Mononuclear cell (primary cell): ENCODE results near the gene EPHB1. TPM values are rescaled to one million over a fixed set of nuclear protein-coding genes. Genes with fewer than 3 reads are reported as not detected.

Source experiments
- H3K27me3 ChIP-seq: 2 replicates; pipeline ENCODE4 v1.6.0; 2011; ENCODE audit warnings: low read length, control low read depth; ENCODE audit not compliant: insufficient read depth
- H3K4me1 ChIP-seq: 2 replicates; pipeline ENCODE4 v1.5.1; 2011; ENCODE audit warnings: mild to moderate bottlenecking, low read length, control low read depth; ENCODE audit not compliant: insufficient read depth
- H3K4me3 ChIP-seq: 2 replicates; pipeline ENCODE4 v1.5.1; 2011; ENCODE audit warnings: mild to moderate bottlenecking, low read length, moderate library complexity
- H3K9me3 ChIP-seq: 2 replicates; pipeline ENCODE4 v1.5.1; 2011; ENCODE audit warnings: low read depth, mild to moderate bottlenecking, control low read depth, low read length
- total RNA-seq: library from RNA; depleted of rRNA; stranded (reverse); fragments of >200 nt; gene quantifications from one replicate; pipeline ENCODE4 v1.2.3, GENCODE V29; 2012

Gene EPHB1
- total RNA-seq, 1 donor, result 0.63 TPM

DNA sequence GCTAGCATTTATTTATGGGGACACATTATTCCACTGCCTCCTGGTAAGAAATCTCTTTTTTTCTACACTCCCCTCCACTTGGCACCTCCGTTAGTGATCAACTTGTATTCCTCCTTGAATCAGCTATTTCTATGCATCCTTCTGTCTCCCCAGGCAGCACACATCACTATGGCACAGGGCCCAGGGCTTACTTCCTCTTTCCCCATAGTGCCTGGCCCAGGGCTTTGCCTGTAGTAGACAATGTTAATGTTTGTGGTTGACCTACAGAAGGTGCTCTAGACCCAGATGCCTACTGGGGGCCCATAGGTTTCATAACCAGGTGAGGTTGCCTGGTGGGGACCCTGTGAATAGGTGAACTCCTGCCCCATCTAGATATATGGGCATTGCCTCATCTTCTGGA lies 44.9 kb downstream of the EPHB1 start:
- Histone ChIP-seq H3K9me3 (no peaks in the 10 kb centered on the region), H3K4me3 (no peak overlapping the region), H3K4me1 (no peaks in the 10 kb centered on the region), H3K27me3 (no peaks in the 10 kb centered on the region)

DNA sequence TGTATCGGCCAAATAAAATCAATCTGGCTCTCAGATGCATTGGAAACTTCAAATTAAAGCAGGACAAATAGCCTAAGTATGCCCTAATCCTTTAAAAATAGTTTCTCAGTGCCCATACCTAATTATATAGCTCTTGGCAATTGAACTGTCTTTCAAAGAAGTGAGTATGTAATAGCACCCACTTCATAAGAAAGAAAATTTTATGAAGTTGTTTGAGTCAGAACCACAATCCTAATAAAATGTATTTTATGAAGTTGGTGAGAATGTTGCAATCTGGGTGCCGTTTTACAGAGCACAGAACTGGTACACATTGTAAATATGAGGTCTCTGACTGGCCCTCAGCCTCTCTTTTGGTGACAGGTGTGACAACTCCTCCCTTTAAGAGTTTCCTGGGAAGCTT lies 45.4 kb downstream of the EPHB1 start:
- no peaks in the 10 kb centered on the region for H3K9me3 ChIP-seq
- H3K4me3 ChIP-seq, result no peak overlapping the region
- no peaks in the 10 kb centered on the region for H3K27me3 ChIP-seq

DNA sequence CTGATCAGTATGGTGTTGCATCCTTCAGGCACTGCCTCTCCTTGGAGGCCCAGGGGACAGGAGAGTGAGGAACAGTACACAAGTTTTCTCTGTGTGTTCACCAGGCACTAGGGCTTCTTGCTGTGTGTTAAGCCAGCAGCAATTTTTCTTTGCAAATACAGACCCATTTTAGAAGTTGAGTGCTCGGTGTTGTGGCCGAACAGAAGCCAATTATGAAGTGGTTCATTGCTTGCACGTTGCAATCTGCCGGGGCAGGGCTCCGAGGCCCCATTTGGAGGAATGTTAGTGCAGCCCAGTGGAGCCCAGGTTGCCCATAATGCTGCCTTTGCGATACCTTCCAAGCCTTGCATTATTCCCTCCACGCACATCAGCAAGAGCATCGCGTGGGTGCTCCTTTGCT lies 51.0 kb downstream of the EPHB1 start:
- Histone ChIP-seq H3K9me3 (no peaks in the 10 kb centered on the region), H3K4me1 (peaks cover 4% of the 10 kb centered on the region), H3K4me3 (no peak overlapping the region), H3K27me3 (no peaks in the 10 kb centered on the region)

More for the DNA sequence above, 45.4 kb downstream of the EPHB1 start:
- no peaks in the 10 kb centered on the region for H3K4me1 ChIP-seq

DNA sequence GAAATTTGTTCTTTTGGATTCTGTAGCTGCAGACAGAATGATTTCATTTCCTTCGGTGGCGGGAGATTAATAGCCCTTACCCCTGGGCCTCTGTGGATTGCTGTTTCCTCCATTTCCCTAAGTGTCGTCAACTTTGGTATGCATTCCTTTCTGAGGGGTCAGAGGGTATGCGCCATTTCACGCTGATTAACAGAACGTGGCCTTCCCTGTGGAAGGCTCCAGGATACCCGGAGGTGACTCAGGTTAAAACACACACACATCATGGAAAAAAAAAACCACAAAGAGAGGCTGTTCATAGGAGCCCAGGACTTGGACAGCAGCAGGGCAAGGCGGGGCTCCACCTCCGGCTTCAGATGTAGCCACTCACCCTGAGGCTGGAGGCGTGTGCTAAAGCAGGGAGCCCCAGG lies 51.9 kb downstream of the EPHB1 start:
- H3K9me3 ChIP-seq, result no peaks in the 10 kb centered on the region
- no peak overlapping the region for H3K4me3 ChIP-seq
- H3K27me3 ChIP-seq, result no peaks in the 10 kb centered on the region
- peaks cover 11% of the 10 kb centered on the region for H3K4me1 ChIP-seq

DNA sequence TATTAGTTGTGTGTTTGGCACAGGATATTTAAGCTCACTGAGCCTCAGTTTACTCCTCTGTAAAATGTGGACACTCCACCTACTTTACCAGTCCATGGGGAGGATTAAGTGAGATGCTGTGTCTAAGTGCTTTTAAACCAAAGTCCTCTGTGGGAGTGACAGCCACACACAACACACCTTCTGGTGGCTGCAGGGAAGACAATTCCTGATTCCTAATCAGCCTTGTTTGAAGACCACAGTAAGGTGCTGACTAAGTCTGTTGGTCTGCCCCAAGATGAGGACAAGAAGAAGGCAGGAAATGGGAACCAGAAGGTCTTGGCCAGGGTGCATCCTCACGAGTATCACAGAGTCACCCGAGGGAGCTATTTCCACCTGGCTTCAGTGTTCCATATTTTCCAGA lies 52.3 kb downstream of the EPHB1 start:
- Histone ChIP-seq H3K4me1 (peaks cover 15% of the 10 kb centered on the region), H3K9me3 (no peaks in the 10 kb centered on the region), H3K27me3 (no peaks in the 10 kb centered on the region), H3K4me3 (no peak overlapping the region)

DNA sequence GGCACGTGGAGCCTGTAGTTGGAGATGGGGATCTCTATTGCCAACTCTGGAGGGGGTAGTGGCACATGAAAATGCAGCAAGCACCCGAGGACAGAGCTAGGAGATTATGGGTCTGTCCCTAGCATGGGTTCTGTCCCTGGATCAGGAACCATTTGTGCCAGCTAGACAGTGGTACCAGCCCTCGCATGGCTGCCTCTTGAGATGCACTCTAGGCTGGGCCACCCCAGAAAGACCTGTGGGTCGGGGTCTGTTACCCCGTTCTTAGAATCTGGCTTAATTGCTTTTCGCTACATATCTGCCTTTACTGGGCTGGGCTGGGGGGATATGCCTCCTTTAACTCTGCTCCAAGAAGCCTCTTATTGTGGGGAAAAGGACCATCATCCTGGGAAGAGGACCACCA lies 54.5 kb downstream of the EPHB1 start:
- H3K4me1 ChIP-seq, result peaks cover 37% of the 10 kb centered on the region
- no peaks in the 10 kb centered on the region for H3K9me3 ChIP-seq

DNA sequence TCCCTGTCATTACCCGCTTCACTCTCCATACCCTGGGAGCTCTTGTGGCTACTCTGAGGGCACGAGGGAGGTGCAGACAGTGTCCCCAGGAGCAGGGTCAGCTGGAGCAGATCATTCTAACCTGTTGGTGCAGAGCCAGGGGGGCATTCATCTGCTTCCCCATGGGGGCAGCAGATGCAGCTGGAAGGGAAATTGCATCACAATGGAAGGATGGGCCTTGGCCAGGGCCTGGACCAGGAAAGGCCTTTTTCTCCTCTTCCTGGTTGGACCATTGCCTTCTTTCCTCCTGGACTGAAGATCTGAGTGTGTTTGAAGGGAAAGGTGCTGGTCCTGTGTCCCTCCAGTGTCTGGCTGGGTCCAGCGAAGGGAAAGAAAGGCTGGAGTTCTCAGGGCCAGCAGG lies 55.7 kb downstream of the EPHB1 start:
- Histone ChIP-seq H3K4me3 (no peak overlapping the region), H3K9me3 (no peaks in the 10 kb centered on the region), H3K27me3 (no peaks in the 10 kb centered on the region), H3K4me1 (peaks cover 37% of the 10 kb centered on the region)

More for the DNA sequence above, 54.5 kb downstream of the EPHB1 start:
- no peak overlapping the region for H3K4me3 ChIP-seq
- H3K27me3 ChIP-seq, result no peaks in the 10 kb centered on the region

DNA sequence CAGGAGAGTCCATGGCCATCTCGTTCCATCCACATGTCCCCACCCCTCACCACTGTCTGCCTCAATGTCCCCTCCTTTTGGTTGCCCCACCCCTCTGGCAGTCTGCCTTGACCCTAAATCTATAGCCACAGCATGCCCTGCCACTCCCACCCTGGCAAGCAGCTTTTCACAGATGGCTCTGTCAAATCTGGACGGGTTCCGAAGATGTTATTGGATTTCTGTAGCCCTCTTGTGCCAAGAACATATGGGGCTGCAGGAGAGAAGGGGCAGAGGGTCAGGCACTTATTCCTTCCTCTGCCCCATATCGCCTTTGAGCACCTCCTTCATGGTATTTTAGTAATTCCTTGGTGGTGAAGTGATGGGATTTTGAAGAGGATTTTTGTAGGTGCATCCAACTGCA lies 57.1 kb downstream of the EPHB1 start:
- Histone ChIP-seq H3K27me3 (no peaks in the 10 kb centered on the region), H3K9me3 (no peaks in the 10 kb centered on the region), H3K4me1 (peaks cover 37% of the 10 kb centered on the region), H3K4me3 (no peak overlapping the region)

DNA sequence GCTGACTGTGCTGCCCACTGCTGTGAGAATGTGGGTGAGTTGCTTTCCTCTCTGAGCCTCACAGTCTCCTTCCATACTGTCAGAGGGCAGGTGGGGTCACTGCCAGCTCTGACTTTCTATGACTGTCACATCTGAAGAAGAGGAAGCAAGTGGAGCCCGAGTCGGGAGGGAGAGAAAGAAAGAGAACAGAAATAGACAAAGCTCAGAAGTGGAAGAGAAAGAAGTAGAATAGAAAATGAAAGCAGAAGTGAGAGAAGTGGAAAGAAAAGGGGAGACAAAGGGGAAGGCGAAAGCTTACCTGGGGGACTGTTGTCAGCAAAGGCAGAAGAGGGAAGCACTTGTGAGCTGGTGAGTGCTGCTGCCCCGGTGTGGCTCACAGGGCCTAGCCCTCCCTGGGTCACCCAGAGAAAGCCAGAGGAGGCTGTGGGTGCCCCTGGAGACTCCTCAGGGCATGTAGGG lies 57.9 kb downstream of the EPHB1 start:
- H3K4me3 ChIP-seq, result no peak overlapping the region

DNA sequence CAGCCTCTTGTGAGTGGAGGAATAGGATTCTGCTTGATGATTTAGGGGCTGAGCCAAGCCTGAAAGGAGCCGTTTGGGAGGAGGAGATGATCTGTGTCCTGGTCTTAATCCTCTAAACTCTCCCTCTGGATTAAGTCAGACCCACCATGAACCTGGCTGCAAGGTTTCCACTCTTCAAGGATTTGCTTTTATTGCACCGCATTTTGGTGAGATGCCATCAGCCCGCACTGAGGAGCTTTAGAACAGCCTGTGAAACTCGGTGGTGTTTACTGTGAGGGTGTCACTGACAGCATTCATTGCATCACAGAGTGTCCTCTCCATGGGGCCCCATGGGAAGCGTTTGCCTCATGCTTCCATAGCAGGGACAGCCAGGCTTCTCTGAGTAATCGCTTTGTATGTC lies 59.2 kb downstream of the EPHB1 start:
- H3K4me1 ChIP-seq, result peaks cover 37% of the 10 kb centered on the region
- no peaks in the 10 kb centered on the region for H3K9me3 ChIP-seq

More for the DNA sequence above, 57.9 kb downstream of the EPHB1 start:
- peaks cover 37% of the 10 kb centered on the region for H3K4me1 ChIP-seq
- no peaks in the 10 kb centered on the region for H3K9me3 ChIP-seq
- no peaks in the 10 kb centered on the region for H3K27me3 ChIP-seq

DNA sequence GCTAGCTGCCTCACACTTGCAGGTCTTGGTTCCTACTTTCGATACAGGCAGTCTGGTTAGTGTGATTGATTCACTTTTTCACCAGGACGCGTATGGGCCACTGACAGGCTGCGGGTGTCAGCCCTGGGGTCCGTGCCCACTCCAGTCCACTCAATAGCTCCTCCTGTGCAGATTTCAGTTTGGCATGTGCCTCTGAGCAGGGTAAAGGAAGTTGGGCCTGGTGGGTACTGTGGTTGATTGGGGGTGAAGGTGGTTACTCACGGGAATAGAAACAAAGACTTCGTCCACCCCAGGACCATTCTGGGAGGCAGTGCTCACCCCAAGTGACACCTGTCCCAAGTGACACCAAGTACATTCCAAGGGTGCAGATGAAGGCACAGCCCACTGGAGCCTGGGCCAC lies 62.3 kb downstream of the EPHB1 start:
- peaks cover 22% of the 10 kb centered on the region for H3K4me1 ChIP-seq
- no peak overlapping the region for H3K4me3 ChIP-seq
- no peaks in the 10 kb centered on the region for H3K9me3 ChIP-seq
- H3K27me3 ChIP-seq, result no peaks in the 10 kb centered on the region

More for the DNA sequence above, 59.2 kb downstream of the EPHB1 start:
- H3K4me3 ChIP-seq, result no peak overlapping the region
- no peaks in the 10 kb centered on the region for H3K27me3 ChIP-seq

DNA sequence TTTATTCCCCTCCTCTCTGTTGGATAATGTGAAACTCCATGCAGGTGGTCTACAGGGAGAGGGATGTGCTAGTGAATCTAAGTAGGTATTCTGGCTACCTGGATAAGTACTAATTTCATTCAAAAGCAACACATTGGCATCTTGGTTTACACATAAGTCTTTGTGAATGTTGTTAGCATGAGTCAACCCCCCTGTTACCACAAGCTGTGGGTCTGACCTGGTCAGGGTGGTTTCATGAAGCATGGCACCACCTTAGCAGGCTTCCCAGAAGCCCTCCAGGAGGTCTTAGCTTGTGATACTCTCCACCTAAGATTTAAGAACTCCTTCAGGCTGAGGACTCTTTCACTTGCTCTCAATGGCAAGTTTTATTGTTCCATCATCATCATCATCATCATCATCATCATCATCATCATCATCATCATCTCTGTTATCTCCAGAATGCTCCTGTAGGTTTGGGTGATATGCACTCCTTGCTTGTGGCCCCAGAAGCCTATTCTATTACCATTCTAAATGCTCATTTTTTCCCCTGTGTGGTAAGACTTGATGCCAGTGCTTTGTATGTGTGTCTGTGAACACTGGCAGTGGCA lies 62.8 kb downstream of the EPHB1 start:
- no peaks in the 10 kb centered on the region for H3K9me3 ChIP-seq
- no peaks in the 10 kb centered on the region for H3K27me3 ChIP-seq
- peaks cover 17% of the 10 kb centered on the region for H3K4me1 ChIP-seq
- no peak overlapping the region for H3K4me3 ChIP-seq

DNA sequence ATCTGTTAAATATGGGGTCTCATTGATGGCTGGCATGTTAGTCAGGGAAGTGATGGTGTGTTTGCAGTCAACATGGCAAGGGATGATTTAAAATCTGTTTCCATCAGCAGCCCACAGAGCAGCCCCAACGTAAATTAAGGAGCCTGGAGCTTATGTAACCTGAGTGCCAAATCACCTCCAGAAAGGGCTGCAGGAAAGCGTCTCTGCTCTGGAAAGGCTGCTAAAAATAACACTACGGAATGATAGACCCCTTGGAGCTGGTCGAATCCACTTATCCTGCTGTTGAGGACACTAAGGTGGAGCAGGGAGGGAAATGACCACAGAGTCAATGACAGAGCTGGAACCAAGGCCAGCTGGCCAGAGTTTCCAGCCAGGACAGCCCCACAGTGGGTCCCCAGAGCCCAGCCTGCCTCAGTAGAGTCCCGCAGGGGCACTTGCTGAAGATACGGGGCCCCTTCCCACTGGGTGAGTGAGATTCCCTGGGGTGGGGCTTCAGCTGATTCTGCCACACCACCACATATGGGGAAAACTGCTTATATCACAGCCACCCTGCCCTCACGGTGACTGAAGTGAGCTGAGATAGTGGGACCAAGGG lies 63.5 kb downstream of the EPHB1 start:
- no peaks in the 10 kb centered on the region for H3K27me3 ChIP-seq
- no peaks in the 10 kb centered on the region for H3K9me3 ChIP-seq
- peaks cover 10% of the 10 kb centered on the region for H3K4me1 ChIP-seq
- no peak overlapping the region for H3K4me3 ChIP-seq

DNA sequence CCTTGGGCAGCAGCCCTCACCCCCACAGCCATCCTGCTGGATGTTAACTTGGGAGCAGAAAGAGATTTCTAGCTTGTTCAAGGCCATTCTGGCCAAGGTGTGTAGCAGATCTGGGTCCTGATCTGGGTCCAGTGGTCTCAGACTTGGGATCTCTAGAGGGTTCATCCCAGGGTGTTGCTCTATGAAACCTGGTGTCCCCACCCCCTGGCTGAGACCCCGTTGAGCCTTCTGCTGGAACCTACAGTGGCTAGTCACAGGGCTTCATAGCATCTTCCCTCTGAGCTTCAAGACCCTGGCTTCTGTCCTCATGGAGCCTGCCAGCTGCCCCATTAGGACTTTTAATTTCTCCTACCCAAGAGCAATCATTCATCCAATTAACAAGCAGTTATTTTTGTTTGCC lies 64.3 kb downstream of the EPHB1 start:
- Histone ChIP-seq H3K27me3 (no peaks in the 10 kb centered on the region), H3K4me3 (no peak overlapping the region), H3K9me3 (no peaks in the 10 kb centered on the region), H3K4me1 (peaks cover 8% of the 10 kb centered on the region)

DNA sequence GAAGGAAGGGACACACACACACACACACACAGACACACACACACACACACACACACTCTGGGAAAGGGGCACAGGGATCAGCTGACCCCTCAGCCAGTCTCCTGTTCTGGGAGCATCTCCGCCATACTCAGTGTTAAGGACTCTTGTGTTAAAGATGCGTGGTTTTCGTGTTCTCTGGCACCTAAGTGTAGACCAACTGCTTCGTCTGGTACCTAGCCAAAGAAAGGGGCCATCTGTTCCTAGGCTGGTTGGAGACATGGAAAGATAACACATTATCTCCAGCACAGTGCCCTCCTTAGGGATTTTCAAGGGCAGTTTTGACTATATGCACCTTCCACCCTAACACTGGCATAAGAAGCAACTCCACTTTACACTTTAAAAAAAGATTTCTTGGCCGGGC lies 65.1 kb downstream of the EPHB1 start:
- Histone ChIP-seq H3K4me1 (peaks cover 12% of the 10 kb centered on the region), H3K9me3 (no peaks in the 10 kb centered on the region), H3K27me3 (no peaks in the 10 kb centered on the region), H3K4me3 (no peak overlapping the region)

DNA sequence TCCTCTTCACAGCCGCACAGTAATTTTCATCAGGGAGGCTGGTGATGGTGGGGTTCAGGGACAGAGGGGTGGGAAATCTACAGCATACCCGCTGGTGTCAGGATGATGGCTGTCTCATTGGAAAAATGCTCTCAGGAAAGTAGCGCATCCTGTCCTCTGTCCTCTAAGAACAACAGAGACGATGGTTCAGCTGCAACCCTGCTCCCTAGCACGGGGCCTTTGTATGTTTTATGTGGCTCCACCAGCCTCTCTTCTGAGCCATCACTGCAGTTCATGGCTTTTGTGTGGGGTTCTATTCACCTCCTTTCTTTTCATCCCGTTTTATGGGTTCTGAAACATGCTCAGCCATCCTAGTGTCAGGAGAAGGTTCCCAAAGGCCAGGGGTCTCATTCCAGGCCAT lies 68.9 kb downstream of the EPHB1 start:
- Histone ChIP-seq H3K9me3 (no peaks in the 10 kb centered on the region), H3K4me3 (no peak overlapping the region), H3K27me3 (no peaks in the 10 kb centered on the region), H3K4me1 (peaks cover 17% of the 10 kb centered on the region)
